Uterus (tissue), 2 donors: ENCODE data around the gene CDK9.
A peak's percentile ranks its signal among the peaks of the same experiment; 100 is the strongest.

Source experiments
- POLR2A ChIP-seq, 2 donors: fragments of 450-650 bp; IDR thresholded peaks; one replicate each; pipeline ENCODE4 v1.6.1; 2016; ENCODE audit warnings: antibody characterized with exemption in 2 of 2, mild to moderate bottlenecking in 1 of 2, moderate library complexity in 1 of 2
- TF ChIP-seq, protein P1 (sequence below), 4 experiments: fragments of 200-600 bp in 2 of 4; fragments of 450-650 bp in 2 of 4; sonication (generic) in 2 of 4; IDR thresholded peaks; one replicate each; pipeline ENCODE4 v1.5.1; 2016 to 2019; ENCODE audit warnings: antibody characterized with exemption in 4 of 4, mild to moderate bottlenecking in 2 of 4, moderate library complexity in 1 of 4

DNA sequence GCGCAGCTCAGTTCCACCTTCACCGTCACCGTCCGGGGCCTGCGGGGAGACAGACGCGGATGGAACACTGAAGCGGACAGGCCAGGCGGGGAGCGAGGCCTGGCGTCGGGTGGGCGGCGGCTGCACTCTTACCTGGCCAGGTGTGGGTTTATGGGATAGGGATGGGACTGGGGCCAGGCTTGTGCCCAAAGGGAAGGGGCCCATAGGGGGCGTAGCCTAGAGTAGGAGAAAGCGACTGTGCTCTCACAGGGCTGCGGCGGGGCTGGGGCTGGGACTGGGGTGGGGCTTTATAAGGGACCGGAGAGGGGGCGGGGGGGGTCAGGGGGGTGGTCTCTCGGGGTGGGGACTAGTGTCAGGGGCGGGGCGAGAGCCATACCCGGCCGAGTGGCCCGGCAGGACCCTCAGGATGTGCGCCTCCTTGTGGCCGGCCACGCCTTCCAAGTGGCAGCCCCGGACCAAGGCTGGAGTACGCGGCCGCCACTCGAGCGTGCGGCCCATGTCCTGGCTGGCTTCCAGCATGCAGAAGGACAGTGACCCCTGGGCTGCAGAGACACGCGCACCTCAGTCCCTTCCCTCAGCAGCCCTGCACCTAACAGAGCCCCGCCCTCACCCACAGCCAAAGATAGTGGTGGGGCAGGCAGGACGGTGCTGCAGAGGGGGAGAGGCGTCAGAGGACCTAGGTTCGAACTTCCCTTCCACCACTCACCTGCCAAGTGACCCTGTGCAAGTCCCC lies 39.7 kb downstream of the CDK9 start:
- TF ChIP-seq, protein P1, sequence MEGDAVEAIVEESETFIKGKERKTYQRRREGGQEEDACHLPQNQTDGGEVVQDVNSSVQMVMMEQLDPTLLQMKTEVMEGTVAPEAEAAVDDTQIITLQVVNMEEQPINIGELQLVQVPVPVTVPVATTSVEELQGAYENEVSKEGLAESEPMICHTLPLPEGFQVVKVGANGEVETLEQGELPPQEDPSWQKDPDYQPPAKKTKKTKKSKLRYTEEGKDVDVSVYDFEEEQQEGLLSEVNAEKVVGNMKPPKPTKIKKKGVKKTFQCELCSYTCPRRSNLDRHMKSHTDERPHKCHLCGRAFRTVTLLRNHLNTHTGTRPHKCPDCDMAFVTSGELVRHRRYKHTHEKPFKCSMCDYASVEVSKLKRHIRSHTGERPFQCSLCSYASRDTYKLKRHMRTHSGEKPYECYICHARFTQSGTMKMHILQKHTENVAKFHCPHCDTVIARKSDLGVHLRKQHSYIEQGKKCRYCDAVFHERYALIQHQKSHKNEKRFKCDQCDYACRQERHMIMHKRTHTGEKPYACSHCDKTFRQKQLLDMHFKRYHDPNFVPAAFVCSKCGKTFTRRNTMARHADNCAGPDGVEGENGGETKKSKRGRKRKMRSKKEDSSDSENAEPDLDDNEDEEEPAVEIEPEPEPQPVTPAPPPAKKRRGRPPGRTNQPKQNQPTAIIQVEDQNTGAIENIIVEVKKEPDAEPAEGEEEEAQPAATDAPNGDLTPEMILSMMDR (IDR thresholded peaks at IDR 0.05): peak in 1 of 4 experiments; percentile 33
- TF ChIP-seq POLR2A (IDR thresholded peaks at IDR 0.05): no peak
